NK-92 (cell line): ENCODE measurements around the gene HPS6.

Experiments
- DNase-seq: peaks from one replicate; lab custom pipeline; 2025; ENCODE audit not compliant: unreplicated experiment; lab: John Stamatoyannopoulos, UW

Gene HPS6

GRCh38 chr10:102068216-102068615 is 3.1 kb downstream of the HPS6 start:
- no peak for DNase-seq

DNA sequence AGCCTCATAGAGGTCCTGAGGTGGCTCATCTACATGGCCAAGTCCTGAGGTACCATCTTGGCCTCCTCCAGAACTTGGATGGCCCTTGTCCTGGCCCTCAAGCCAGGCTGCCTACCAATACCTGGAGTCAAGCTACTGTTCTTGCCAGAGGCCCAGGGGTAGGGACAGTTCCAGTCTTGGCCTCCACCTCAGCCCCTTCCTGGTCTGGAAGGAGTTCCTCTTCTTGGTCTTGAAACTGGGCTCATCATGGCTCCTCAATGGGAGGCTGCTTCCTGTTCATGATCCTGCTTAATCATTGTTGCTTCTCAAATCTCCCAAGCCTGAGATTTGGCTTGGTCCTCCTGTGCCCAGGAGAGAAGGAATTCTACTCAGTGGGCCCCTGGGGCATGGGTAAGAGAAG is 3.9 kb downstream of the HPS6 start:
- no peak for DNase-seq

- no peak for DNase-seq
Observed at GRCh38 chr10:102072673-102073527, 7.8 kb downstream of the HPS6 start.

GRCh38 chr10:102083541-102083940 is 18.4 kb downstream of the HPS6 start:
- DNase-seq, result no peak

GRCh38 chr10:102085336-102085735 is 20.2 kb downstream of the HPS6 start:
- DNase-seq, result no peak

DNA sequence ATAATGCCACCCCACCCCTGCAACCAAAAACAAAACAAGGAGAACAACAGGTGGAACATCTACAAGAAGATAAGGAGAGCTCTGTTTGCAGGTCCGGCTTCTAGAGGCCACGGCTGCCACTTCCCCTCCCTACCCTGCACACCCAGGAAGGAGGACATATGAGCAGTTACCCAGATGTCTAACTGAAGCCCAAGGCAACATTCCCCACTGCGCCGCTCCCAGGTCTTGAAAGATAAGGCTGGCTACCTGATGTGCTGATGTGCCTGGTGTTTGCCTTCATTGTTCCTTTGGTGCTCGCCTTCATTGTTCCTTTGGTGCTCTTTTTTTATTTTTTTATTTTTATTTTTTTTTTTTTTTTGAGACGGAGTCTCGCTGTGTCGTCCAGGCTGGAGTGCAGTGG is 21.0 kb downstream of the HPS6 start:
- no peak for DNase-seq

DNA sequence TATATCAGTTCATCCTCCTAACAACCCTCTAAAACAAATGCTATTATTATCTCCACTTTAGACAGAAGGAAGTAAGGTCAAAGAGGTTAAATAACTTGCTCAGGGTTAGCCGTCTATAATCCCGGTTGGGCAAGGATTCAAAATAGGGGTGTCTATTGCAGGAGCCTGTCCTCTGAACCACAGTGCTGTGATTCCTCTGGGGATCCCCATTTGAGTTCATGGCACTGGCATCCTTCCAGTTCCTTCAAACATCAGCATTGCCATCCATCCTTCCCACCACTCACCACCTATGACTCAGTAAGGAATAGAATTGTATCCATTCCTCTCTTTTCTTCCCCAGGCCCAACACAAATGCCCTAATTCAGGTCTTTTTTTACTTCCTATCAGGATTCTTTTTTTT is 25.6 kb downstream of the HPS6 start:
- no peak for DNase-seq

GRCh38 chr10:102096449-102096848 is 31.3 kb downstream of the HPS6 start:
- DNase-seq, result no peak

DNA sequence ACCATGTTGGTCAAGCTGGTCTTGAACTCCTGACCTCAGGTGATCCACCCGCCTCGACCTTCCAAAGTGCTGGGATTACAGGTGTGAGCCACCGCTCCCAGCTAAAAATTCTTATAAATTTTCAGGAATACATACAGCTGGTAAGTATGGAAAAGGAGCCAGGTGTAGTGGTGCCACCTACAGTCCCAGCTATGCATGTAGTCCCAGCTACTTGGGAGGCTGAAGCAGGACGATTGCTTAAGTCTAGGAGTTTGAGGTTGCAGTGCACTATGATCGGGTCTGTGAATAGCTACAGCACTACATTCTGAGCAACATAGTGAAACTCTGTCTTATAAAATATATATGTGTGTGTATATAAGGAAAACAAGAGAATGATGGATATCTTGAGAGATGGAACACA is 36.0 kb downstream of the HPS6 start:
- no peak for DNase-seq

- DNase-seq, result no peak
Observed at GRCh38 chr10:102102421-102102820, 37.3 kb downstream of the HPS6 start.

GRCh38 chr10:102106998-102107397 is 41.8 kb downstream of the HPS6 start:
- DNase-seq, result no peak

DNA sequence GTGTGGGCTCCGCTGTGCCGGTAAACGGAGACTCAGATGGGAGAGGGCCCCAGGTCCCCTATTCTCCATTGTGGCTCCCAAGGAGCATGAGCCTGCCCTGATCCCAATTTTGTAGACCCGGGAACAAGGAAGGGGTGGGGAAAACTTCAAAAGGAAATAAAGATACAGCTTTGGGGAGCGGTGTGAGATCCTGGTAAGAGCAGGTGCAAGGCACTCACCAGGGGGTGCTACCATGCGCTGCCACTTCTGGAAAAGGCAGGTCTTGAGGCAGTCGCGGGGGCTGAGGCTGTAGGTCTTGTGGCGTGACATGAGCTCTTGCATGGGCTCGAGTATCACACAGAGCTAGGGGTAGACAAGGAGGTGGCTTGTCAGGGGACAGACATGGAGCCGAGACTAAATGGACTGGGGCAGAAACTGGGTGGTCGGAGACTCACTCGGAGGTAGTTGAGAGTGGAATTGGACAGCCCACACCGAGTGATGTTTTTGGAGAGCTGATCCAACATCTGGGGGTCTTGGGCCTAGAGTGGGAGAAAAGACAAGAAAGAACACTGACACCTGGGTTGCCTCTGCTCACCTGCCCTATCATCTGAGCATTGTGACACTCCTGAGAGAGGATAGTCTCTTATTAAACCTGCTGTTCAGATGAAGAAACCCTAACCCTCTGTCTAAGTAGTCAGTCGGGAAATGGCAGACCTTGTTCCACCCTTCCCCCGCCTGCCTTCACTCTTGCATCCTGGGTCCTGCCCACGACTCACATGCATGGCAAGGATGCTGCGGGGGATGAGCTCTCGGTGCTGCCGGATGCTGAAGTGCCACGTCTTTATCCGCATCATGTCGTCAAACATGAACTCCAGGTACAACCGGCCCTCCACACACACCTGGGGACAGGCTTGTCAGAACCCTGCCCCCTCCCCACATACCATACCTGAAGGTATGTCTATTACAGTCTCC is 44.3 kb downstream of the HPS6 start:
- DNase-seq, result no peak

DNA sequence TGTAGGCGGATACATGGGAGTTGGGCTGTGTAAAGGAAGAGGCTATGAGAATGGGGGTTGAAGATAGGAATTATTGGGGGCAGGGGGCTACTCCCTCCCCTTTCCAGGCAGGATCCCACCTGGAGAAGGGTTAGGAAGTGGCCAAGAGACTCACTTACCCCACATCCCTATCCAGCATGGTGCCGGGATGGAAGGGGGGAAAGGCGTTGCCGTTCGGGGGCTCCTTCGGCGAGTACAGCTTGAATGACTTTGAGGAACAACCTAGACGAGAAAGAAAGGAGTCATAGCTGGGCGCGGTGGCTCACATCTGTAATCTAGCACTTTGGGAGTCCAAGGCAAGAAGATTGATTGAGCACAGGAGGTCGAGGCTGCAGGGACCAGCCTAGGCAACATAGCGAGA is 46.1 kb downstream of the HPS6 start:
- DNase-seq, result no peak

DNA sequence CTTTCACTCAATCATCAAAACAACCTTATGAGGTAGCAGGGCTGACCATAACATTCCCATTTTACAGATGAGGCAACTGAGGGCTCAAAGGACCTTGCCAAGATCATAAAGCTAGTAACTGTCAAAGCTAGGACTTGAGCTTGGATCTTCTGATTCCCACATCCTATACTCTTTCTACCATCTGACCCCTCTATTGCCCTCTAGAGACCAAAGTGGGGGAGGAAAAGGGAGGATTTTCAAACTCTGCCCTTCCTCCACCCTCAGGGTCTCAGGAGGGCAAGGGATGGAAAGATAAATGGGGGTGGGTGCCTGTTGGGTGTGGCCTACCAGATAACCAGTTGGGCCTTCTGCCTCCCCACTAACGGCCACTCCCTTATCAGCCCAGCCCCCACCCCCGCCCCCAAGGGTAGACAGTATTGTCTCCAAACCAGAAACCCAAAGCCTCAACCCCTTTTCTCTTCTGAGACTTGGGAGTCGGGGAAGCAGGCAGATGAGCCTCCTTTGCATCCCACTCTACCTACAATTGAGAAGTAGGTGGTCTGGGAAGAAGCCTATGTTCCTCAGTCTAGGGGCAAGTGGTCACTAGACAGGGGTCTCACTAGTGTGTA is 47.2 kb downstream of the HPS6 start:
- DNase-seq, result no peak

DNA sequence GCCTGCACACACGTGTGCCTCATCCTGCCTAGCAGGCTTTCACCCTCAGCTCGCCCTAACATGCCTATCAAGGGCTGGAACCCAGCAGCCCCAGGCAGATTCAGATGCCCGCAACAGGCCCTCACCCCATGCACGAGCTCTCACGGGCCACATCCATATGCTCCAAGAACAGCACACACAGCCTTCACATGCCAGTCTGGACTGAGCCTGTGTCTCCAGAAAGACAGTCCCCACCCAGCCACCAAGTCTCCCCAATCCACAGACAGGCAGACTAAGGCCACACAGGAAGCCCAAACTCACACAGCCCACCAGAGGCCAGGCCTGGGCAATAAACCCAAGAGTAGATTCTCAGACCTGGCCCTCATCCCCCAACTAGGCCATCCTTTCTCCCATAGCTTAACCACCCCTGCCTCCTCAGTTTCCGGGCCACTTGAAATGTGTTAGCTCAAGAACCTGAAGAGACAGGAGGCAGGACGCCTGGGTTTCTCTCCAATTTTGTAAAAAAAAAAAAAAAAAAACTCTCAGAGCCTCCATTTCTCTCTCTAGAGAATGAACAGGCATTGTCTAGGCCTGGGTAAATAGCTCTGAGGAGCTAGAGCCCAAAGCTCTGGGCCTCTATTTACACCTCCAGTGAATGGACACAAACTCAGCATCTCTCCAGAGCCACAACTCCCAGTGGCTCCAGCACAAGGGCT is 48.3 kb downstream of the HPS6 start:
- DNase-seq, result no peak

DNA sequence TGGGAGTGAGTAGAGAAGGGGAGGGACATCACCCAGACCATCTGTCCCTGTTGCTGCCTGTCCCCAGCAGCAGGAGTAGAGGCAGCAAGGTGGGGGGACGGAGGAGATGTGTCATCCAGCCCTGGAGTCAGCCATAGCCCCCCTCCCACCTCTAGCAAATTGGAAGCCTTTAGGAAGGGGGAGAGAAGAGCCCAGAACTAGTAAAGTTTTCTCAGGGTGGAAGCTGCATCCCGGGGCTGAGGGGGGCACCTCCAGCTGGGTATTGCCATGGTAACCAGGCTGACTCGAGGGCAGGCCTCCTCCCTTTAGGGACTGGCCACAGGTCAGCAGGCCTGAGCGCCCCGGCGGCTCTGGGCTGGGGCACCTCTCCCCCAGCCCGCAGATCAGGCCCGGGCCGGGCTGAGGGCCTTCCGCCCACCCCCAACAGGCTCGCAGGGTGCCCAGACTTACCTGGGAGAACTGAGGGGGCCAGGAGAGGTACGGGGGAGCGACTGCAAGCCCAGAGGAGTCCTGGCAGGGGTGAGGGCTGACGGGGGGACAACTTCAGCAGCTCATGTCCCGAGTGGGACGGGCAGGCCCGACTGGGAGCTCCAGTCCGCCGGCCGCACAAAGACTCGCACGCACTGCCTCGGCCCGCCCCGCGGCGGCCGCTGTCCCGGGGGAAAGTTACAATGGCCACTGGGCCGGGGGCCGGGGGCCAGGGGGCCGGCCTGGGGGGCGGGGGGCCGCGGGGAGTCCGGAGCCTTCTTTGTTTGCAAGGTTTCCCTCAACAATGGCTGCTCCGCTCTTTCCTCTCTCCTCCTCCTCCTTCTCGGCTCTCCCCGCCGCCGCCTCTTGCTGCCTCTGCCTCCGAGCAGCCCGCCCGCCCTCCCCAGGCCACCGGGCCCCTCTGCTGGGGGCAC is 49.1 kb downstream of the HPS6 start:
- DNase-seq, result no peak

- DNase-seq, result no peak
Observed at GRCh38 chr10:102114861-102115618, 49.9 kb downstream of the HPS6 start.

DNA sequence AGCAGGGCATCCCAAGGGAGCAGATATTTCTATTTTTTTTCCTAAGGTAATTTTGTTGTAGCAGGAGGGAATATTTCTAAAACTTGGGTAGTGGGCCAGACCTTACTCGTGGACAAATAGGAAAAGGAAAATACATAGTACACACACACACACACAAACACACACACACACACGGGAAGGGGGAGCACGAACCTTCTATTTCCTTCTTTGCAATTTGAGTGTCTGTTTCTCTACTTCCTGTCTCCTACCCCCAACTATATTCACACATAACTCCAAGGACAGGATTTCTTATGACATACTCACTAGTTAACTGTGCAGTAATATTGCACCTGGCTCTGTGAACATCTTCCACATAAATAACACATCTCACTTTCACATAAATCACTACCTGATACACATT is 50.6 kb downstream of the HPS6 start:
- DNase-seq, result no peak

DNA sequence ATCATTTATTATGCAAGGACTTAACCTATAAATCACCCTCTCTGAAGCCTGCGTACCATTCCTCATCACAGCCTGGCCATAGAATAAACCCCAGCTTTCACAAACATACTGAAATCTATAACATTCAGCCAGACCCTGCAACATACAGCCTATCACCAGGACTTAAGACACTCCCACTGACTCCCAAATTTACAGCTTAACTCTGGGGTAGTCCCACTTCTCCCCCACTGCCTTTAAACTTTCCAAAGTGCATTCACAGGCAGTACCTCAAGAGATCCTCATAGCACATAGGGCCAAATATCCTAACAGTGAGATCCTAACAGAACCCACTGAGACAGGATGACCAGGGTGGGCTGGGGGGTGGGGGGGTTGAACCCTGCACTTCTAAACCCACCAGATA is 51.5 kb downstream of the HPS6 start:
- no peak for DNase-seq
